Measurements from ENCODE around the gene RNF17.

GRCh38 chr13:24724714-24725113, 39.3 kb upstream of the RNF17 start:
- no peak for TF ChIP-seq CTCF (IDR thresholded peaks at IDR 0.05; ENCODE audit: extremely low read depth in 1 of 2, insufficient read depth in 1 of 2, low read depth in 1 of 2, low read length in 2 of 2)
- TF ChIP-seq POLR2A (IDR thresholded peaks at IDR 0.05; ENCODE audit: low read depth, low read length), result no peak
- no peak for TF ChIP-seq EZH2 (IDR thresholded peaks at IDR 0.05; ENCODE audit: borderline replicate concordance, low read depth, low read length, severe bottlenecking)
- TF ChIP-seq POLR2AphosphoS5 (IDR thresholded peaks at IDR 0.05; ENCODE audit: insufficient read depth, low read depth, low read length), result no peak
- TF ChIP-seq MAX (IDR thresholded peaks at IDR 0.05; ENCODE audit: insufficient read depth, insufficient read length), result no peak
- TF ChIP-seq FOS (IDR thresholded peaks at IDR 0.05; ENCODE audit: borderline replicate concordance, insufficient read depth, low read length), result no peak
- no peak for TF ChIP-seq MYC (IDR thresholded peaks at IDR 0.05; ENCODE audit: low read depth, low read length)
- no peak for TF ChIP-seq GATA2 (IDR thresholded peaks at IDR 0.05; ENCODE audit: insufficient read depth, insufficient read length, low read depth, low read length)
- TF ChIP-seq JUN (IDR thresholded peaks at IDR 0.05; ENCODE audit: borderline replicate concordance, insufficient read depth, insufficient read length, low read depth), result no peak

Measured in endothelial cell of umbilical vein (primary cell).